Measurements from ENCODE around the gene CFL1.
"Not testable (repeated sequence)": the region's sequence is repeated elsewhere in the genome, so short reads cannot be mapped to it uniquely, and the experiment has no call there.

CFL1 gene

GRCh38 chr11:65852508-65853245 lies 5.3 kb downstream of the CFL1 start:
- FAIRE-seq (no peak), DNase-seq (ENCODE audit: insufficient read length, low spot score) (no peak)
- no peak for TF ChIP-seq POLR2A (IDR thresholded peaks at IDR 0.05; ENCODE audit: low read depth, low read length)

DNA sequence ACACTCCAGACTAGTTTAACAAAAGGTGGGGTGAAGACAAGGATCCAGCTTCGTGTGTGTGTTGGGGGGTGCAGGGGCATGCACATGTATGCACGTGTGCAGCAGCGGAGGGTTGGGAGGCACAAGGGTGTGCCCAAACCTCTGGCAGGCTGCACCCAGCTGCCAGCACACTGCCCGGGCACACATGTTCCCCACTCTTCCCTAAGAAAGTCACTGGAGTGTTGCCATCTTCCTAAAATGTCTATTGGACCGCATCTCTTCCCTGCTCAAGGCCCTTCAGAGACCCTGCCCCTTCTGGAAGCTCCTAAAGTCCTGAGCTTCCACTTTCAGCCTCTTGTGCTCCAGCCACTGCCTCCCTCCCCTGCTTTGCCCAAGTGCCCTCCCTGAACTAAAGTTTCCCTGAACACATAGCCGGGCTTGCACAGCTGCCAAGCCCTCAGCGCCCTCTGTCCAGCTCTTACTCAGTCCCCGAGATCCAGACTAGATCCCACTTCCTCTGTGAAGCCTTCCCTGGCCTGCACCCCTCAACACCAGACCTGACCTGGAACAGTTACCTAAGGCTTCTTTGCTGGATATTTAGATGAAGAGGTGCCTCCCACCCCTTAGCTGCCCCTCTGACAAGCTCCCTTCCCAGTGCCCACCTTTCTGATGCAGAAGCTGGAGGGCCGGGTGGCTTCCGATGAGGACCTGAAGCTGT lies 6.0 kb downstream of the CFL1 start:
- FAIRE-seq (no peak), DNase-seq (ENCODE audit: insufficient read length, low spot score) (no peak)
- no peak for TF ChIP-seq POLR2A (IDR thresholded peaks at IDR 0.05; ENCODE audit: low read depth, low read length)

DNA sequence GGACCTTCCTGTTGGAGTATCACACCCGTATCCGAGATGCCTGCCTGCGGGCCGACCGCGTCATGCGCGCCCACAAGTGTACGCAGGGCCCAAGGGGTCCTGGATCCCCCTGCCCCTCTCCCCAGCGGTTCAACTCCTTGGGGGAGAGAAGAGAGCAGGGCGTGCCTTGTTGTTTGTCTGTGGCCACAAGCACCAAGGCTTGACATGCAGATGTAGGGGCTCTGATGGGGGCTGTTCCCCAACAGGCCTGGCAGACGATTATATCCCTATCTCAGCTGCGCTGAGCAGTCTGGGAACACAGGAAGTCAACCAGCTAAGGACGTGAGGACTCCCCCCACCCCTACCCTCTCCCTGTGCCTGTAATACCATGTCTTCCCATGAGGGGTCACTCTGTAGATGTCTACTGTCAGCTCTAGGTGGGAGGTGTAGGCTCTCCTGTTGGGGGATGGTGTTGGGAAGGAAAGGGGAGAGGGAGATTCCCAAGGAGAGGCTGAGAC lies 6.8 kb downstream of the CFL1 start:
- no peak for TF ChIP-seq POLR2A (IDR thresholded peaks at IDR 0.05; ENCODE audit: low read depth, low read length)
- no peak for FAIRE-seq
- no peak for DNase-seq (ENCODE audit: insufficient read length, low spot score)

GRCh38 chr11:65850217-65851082 lies 7.5 kb downstream of the CFL1 start:
- no peak for TF ChIP-seq POLR2A (IDR thresholded peaks at IDR 0.05; ENCODE audit: low read depth, low read length)
- DNase-seq (ENCODE audit: insufficient read length, low spot score) (no peak), FAIRE-seq (no peak)

DNA sequence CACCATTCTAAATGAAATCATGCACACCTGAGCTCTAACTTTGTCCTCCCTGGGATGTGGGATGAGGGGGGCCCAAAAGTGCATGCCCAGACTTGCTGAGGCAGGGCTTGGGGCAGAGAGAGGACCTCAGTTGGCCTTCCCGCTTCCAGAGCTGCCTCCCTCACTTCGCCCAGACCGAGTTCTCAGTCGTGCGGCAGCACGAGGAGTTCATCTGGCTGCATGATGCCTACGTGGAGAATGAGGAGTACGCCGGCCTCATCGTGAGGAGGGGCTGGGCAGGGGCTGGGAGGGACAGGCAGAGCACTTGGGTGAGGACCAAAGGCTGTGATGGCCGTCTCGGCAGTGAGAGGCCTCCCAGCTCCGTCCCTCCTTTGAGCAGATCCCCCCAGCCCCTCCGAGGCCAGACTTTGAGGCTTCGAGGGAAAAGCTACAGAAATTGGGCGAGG lies 8.2 kb downstream of the CFL1 start:
- DNase-seq (ENCODE audit: insufficient read length, low spot score) (no peak), FAIRE-seq (no peak)
- TF ChIP-seq POLR2A (IDR thresholded peaks at IDR 0.05; ENCODE audit: low read depth, low read length) = no peak

GRCh38 chr11:65849366-65849765 lies 8.6 kb downstream of the CFL1 start:
- FAIRE-seq = no peak
- no peak for TF ChIP-seq POLR2A (IDR thresholded peaks at IDR 0.05; ENCODE audit: low read depth, low read length)
- no peak for DNase-seq (ENCODE audit: insufficient read length, low spot score)

DNA sequence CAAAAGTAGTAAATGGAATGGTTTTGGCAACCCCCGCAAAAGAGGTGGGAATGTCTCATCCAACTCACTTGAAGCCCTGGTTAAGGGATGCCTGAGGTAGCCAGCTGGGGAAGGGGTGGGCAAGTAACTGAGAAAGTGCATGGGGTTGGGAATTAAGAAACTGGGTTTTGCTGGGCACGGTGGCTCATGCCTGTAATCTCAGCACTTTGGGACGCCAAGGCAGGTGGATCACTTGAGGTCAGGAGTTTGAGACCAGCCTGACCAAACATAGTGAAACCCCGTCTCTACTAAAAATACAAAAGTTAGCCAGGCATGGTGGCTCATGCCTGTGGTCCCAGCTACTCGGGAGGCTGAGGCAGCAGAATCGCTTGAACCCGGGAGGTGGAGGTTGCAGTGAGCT lies 9.3 kb downstream of the CFL1 start:
- DNase-seq (ENCODE audit: insufficient read length, low spot score); FAIRE-seq: not testable (repeated sequence)

DNA sequence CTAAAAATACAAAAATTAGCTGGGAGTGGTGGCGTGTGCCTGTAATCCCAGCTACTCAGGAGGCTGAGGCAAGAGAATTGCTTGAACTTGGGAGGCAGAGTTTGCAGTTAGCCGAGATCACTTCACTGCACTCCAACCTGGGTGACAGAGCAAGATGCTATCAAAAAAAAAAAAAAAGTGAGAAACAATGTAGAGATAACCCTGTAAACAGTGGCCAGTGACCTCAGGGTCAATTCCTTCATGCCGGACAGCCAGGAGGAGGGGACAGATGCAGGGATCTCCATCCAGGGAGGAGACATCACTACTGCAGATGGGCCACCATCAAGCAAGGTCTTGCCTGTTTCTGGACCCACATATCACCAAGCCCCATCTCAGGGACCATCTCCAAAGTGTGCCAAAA lies 10.2 kb downstream of the CFL1 start:
- FAIRE-seq (no peak), DNase-seq (ENCODE audit: insufficient read length, low spot score) (no peak)
- TF ChIP-seq POLR2A (IDR thresholded peaks at IDR 0.05; ENCODE audit: low read depth, low read length) = no peak

DNA sequence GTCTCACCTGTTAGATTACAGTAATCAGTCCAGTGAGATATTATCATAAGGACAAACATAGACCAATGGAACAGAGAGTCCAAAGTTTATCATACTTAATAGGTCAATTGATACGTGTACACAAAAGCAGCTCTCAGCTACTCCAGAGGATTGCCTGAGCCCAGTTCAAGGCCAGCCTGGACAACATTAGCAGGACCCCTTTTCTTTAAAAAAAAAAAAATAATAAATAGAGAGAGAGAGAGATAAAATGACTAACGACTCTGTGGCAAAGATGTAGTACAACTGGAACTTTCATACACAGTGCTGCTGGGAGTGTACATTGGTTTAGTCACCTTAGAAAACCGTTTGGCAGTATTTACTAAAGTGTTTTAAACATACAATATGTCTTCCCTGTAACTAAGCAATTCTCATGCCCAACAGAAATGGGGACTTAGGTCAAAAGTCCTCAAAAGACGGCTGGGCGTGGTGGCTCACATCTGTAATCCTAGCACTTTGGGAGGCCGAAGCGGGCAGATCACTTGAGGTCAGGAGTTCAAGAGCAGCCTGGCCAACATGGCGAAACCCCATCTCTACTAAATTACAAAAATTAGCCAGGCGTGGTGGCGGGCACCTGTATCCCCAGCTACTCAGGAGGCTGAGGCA lies 13.6 kb downstream of the CFL1 start:
- no peak for TF ChIP-seq POLR2A (IDR thresholded peaks at IDR 0.05; ENCODE audit: low read depth, low read length)
- FAIRE-seq = no peak
- no peak for DNase-seq (ENCODE audit: insufficient read length, low spot score)

DNA sequence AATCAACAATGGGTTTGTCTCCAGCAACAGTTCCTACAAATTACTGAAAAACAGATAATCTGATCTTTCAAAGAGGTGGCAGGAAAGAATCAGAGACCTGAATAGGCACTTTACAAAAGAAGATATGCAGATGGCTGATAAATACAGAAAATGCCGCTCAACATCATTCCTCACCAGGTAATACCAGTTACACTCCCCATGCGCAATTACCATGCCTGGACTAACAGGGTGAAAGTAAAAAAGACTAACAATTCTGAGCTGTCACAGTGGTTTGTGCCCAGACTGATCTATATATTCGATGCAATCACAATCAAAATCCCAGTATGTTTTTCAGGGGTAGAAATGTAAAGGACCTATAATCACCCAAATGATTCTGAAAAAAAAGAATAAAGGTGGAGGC lies 14.2 kb downstream of the CFL1 start:
- no peak for TF ChIP-seq POLR2A (IDR thresholded peaks at IDR 0.05; ENCODE audit: low read depth, low read length)
- DNase-seq (ENCODE audit: insufficient read length, low spot score) = no peak
- FAIRE-seq = no peak

GRCh38 chr11:65842144-65842543 lies 15.8 kb downstream of the CFL1 start:
- TF ChIP-seq POLR2A (IDR thresholded peaks at IDR 0.05; ENCODE audit: low read depth, low read length) = no peak
- DNase-seq (ENCODE audit: insufficient read length, low spot score) = no peak
- no peak for FAIRE-seq

DNA sequence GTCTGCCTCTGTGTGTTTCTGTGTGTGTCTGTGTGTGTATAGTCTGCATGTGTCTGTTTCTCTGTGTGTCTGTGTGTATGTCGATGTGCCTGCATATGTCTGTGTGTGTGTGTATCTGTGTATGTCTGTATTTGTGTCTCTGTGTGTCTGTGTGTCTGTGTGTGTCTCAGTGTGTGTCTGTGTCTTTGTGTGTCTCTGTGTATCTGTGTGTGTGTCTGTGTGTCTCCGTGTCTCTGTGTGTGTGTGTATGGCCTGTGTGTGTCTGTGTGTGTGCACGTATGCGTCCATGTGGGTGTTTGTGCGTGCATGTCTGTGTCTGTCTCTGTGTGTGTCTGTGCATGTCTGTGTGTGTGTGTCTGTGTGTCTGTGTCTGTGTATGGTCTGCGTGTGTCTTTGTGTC lies 23.8 kb downstream of the CFL1 start:
- no peak for FAIRE-seq
- no peak for DNase-seq (ENCODE audit: insufficient read length, low spot score)
- no peak for TF ChIP-seq POLR2A (IDR thresholded peaks at IDR 0.05; ENCODE audit: low read depth, low read length)

- DNase-seq (ENCODE audit: insufficient read length, low spot score) (no peak), FAIRE-seq (no peak)
- TF ChIP-seq POLR2A (IDR thresholded peaks at IDR 0.05; ENCODE audit: low read depth, low read length) = no peak
These were observed 24.5 kb downstream of the CFL1 start, which contains the start of gene SNX32 for GRCh38 chr11:65833297-65834030. Gene SNX32 (plus strand): TSS chr11:65833963. CDS start chr11:65834066, 103 bp downstream.

DNA sequence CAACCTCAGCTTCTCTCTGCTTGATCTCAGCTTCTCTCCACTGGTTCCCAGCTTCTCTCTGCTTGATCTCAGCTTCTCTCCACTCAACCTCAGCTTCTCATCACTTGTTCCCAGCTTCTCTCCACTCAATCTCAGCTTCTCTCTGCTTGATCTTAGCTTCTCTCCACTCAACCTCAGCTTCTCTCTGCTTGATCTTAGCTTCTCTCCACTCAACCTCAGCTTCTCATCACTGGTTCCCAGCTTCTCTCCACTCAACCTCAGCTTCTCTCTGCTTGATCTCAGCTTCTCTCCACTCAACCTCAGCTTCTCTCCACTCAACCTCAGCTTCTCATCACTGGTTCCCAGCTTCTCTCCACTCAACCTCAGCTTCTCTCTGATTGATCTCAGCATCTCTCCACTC lies 25.7 kb downstream of the CFL1 start:
- DNase-seq (ENCODE audit: insufficient read length, low spot score); FAIRE-seq: not testable (repeated sequence)
